Stimulated activated CD8-positive, alpha-beta memory T cell treated with anti-CD3 and anti-CD28 coated beads, Interleukin-12 subunit alpha, Interleukin-12 subunit beta, amount 100 ng/mL, for 24 hours (primary cell): Measurements from ENCODE around the gene EEF1AKMT2.

ENCODE experiments used
- DNase-seq: peaks from one replicate; pipeline ENCODE4 v3.0.0-alpha.2; 2020; ENCODE audit errors: extremely low read depth

EEF1AKMT2 gene

GRCh38 chr10:124737221-124737620, 54.5 kb downstream of the EEF1AKMT2 start:
- DNase-seq: no peak

- DNase-seq: no peak
Measured at GRCh38 chr10:124736491-124737136, 55.1 kb downstream of the EEF1AKMT2 start.

GRCh38 chr10:124735491-124736286, 56.0 kb downstream of the EEF1AKMT2 start:
- no peak for DNase-seq

GRCh38 chr10:124734311-124735166, 57.1 kb downstream of the EEF1AKMT2 start:
- no peak for DNase-seq

GRCh38 chr10:124733571-124734245, 58.0 kb downstream of the EEF1AKMT2 start:
- DNase-seq: no peak

- DNase-seq: no peak
Measured at GRCh38 chr10:124732931-124733570, 58.6 kb downstream of the EEF1AKMT2 start.

GRCh38 chr10:124731551-124731950, 60.1 kb downstream of the EEF1AKMT2 start:
- no peak for DNase-seq

- no peak for DNase-seq
Measured at GRCh38 chr10:124730790-124731189, 60.9 kb downstream of the EEF1AKMT2 start.

- DNase-seq: no peak
Measured at GRCh38 chr10:124728830-124729661, 62.6 kb downstream of the EEF1AKMT2 start.

- no peak for DNase-seq
Measured at GRCh38 chr10:124728071-124728829, 63.4 kb downstream of the EEF1AKMT2 start.

- no peak for DNase-seq
Measured at GRCh38 chr10:124727361-124727960, 64.2 kb downstream of the EEF1AKMT2 start.

GRCh38 chr10:124725791-124726190, 65.9 kb downstream of the EEF1AKMT2 start:
- DNase-seq: no peak

GRCh38 chr10:124725171-124725631, 66.5 kb downstream of the EEF1AKMT2 start:
- DNase-seq: no peak

- no peak for DNase-seq
Measured at GRCh38 chr10:124724279-124725027, 67.2 kb downstream of the EEF1AKMT2 start.

GRCh38 chr10:124723826-124724225, 67.9 kb downstream of the EEF1AKMT2 start:
- no peak for DNase-seq

- no peak for DNase-seq
Measured at GRCh38 chr10:124722798-124723783, 68.6 kb downstream of the EEF1AKMT2 start.
